Endothelial cell of umbilical vein (primary cell): ENCODE results near the gene NCS1. TPM values are rescaled to one million over a fixed set of nuclear protein-coding genes. Genes with fewer than 3 reads are reported as not detected.

Experiments used
- BruUV-seq: library from RNA; stranded (reverse); fragments of 400-500 nt; replicated peaks from 2 replicates; lab custom pipeline; 2021; lab: Mats Ljungman, UMichigan
- CTCF ChIA-PET: fragments of 300-600, 350-600 bp; sonication (Branson Sonifier 250); formaldehyde crosslinking; loops from one replicate; lab custom pipeline; 2021; ENCODE audit warnings: antibody characterized with exemption, inconsistent platforms; lab: Charles Lee
- POLR2A ChIA-PET: fragments of 300-600, 350-600 bp; sonication (Branson Sonifier 250); formaldehyde crosslinking; loops from one replicate; lab custom pipeline; 2021; ENCODE audit warnings: antibody characterized with exemption, inconsistent platforms; lab: Charles Lee
- DNase-seq: peaks from one replicate; pipeline ENCODE4 v3.0.0-alpha.2; 2011; ENCODE audit warnings: low read depth, low spot score
- FAIRE-seq: peaks from 2 replicates; lab custom pipeline; 2011; peaks lifted over from hg19 to GRCh38; lab: Jason Lieb, UNC
- H2AFZ ChIP-seq: 2 replicates; pipeline ENCODE4 v1.6.0; 2012; ENCODE audit warnings: low read depth, low read length, control low read depth, inconsistent platforms
- H3K27ac ChIP-seq: 2 replicates; pipeline ENCODE4 v1.5.1; 2011; ENCODE audit warnings: low read depth, mild to moderate bottlenecking, control low read depth, low read length, moderate library complexity; ENCODE audit not compliant: insufficient read depth
- H3K27me3 ChIP-seq, 2 experiments: 2 replicates each; pipeline versions ENCODE4 v1.6.0 to v1.6.1; 2011; ENCODE audit warnings: low read length in 2 of 2, mixed read lengths in 1 of 2; ENCODE audit not compliant: control insufficient read depth in 2 of 2, insufficient read depth in 2 of 2
- H3K36me3 ChIP-seq, 2 experiments: 2 replicates in 1 of 2; 3 replicates in 1 of 2; pipeline ENCODE4 v1.5.1; 2011; ENCODE audit warnings: low read length in 2 of 2, mild to moderate bottlenecking in 1 of 2, moderate library complexity in 1 of 2; ENCODE audit not compliant: control insufficient read depth in 2 of 2, insufficient read depth in 2 of 2; ENCODE audit errors: extremely low read depth in 1 of 2
- H3K4me1 ChIP-seq: 3 replicates; pipeline ENCODE4 v1.5.1; 2011; ENCODE audit warnings: mild to moderate bottlenecking, low read length; ENCODE audit not compliant: control insufficient read depth, insufficient read depth; ENCODE audit errors: extremely low read depth
- H3K4me2 ChIP-seq: 2 replicates; pipeline ENCODE4 v1.6.1; 2011; ENCODE audit warnings: low read length, control low read depth, mixed read lengths; ENCODE audit not compliant: insufficient read depth
- H3K4me3 ChIP-seq, 3 experiments: fragments of 200-600 bp in 1 of 3; sonication (generic), shearing (Covaris generic) in 1 of 3; replicated peaks in 1 of 3; 2 replicates each; pipeline ENCODE4 v1.5.1; 2011 to 2016; ENCODE audit warnings: control low read depth in 3 of 3, low read length in 3 of 3, mild to moderate bottlenecking in 2 of 3, inconsistent platforms in 1 of 3, low read depth in 1 of 3, moderate library complexity in 1 of 3; ENCODE audit not compliant: insufficient read depth in 1 of 3
- H3K79me2 ChIP-seq: 2 replicates; pipeline ENCODE4 v1.6.0; 2012; ENCODE audit warnings: low read length, inconsistent platforms; ENCODE audit not compliant: control insufficient read depth, insufficient read depth
- H3K9ac ChIP-seq: replicated peaks from 2 replicates; pipeline ENCODE3; 2011; ENCODE audit warnings: low read length, control low read depth; ENCODE audit not compliant: insufficient read depth; ENCODE audit errors: extremely low read depth
- H3K9me1 ChIP-seq: replicated peaks from 3 replicates; pipeline ENCODE4 v1.6.0; 2011; ENCODE audit warnings: mild to moderate bottlenecking, low read length; ENCODE audit not compliant: control insufficient read depth, insufficient read depth; ENCODE audit errors: extremely low read depth
- H3K9me3 ChIP-seq: replicated peaks from 2 replicates; pipeline ENCODE4 v1.5.1; 2012; ENCODE audit warnings: low read length, inconsistent platforms; ENCODE audit not compliant: control insufficient read depth, insufficient read depth
- H4K20me1 ChIP-seq: replicated peaks from 2 replicates; pipeline ENCODE3; 2011; ENCODE audit warnings: mild to moderate bottlenecking, low read length; ENCODE audit not compliant: control insufficient read depth, insufficient read depth; ENCODE audit errors: extremely low read depth
- FOS ChIP-seq: IDR thresholded peaks from 2 replicates; pipeline ENCODE4 v1.6.1; 2011; ENCODE audit warnings: mild to moderate bottlenecking, low read length, moderate library complexity, borderline replicate concordance; ENCODE audit not compliant: insufficient read depth
- dilution Hi-C: fragments of 300-500 bp; cut with MboI; formaldehyde crosslinking; loops from one replicate; pipeline ENCODE4 v1.15.0; 2019; ENCODE audit warnings: low sequenced_read_pairs; ENCODE audit not compliant: extremely low pct_ligation_motif_present
- intact Hi-C: fragments of 100-400 bp; cut with micrococcal nuclease; formaldehyde crosslinking; loops from one replicate; pipeline ENCODE4 v1.10.0; 2022
- polyA plus RNA-seq, 4 experiments: library from polyadenylated mRNA; depleted of rRNA in 3 of 4; stranded (reverse) in 3 of 4; unstranded in 1 of 4; fragments of >200 nt; gene quantifications; 2 replicates each; pipeline versions ENCODE4 v1.2.1 to v1.2.3, GENCODE V29; 2011 to 2012; ENCODE audit warnings: missing spikeins in 1 of 4
- total RNA-seq: library from RNA; stranded (reverse); gene quantifications from 2 replicates; pipeline ENCODE4 v1.2.3, GENCODE V29; 2021
- TF ChIP-seq, protein P1 (sequence below), 2 donors: IDR thresholded peaks; 1 replicate in 1 of 2; 2 replicates in 1 of 2; pipeline ENCODE4 v1.5.1; 2011; ENCODE audit warnings: low read length in 2 of 2, mild to moderate bottlenecking in 2 of 2, moderate library complexity in 2 of 2, control low read depth in 1 of 2, inconsistent platforms in 1 of 2, low read depth in 1 of 2; ENCODE audit not compliant: insufficient read depth in 1 of 2; ENCODE audit errors: extremely low read depth in 1 of 2

NCS1 gene
- total and polyA plus RNA-seq, 2 donors (not counting 3 experiments of a cell fraction or from before 2014, with no cell fraction given) = 53.6 to 77.4 TPM

DNA sequence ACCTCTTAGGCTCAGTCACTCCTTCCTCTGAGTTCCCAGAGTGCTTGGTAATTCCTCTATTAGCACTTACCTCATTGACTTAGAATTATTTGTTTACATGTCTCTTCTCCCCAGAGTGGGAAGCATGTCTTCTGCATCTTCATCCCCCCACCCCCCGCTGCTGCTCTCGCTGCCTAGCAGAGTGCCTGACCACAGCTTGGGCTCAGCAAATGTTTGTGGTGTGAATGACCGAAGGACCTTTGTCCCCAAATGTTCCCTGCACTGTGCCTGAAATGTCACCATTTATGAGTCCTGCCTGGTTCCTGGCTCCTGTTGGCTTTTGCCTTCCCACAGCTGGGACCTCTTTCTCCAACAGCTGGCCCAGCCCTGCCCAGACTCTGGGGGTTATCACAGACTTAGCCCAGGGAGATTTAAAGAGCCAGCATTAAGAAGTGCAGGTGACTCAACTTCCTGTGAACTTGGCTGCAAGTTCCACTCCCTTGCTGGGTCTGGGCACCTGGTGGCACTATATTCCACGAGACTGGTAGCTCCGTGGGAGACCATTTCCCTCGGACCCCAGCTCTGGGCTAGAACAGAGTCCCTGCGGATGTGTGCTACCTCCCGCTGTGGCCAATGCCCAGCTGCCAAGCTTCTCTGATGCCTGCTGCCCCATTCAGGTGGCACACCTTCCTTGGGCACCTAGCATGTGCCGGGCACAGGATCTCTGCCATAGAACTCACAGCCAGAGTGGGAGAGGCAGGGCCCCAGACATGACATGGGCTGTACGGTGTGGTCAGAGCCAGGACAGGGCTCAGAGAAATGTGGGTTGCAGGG, 91.6 kb downstream of the NCS1 start:
- H3K79me2 ChIP-seq = no peaks in the 10 kb centered on the region
- no peak overlapping the region for H3K4me3 ChIP-seq
- peaks cover 55% of the 10 kb centered on the region in 2 experiments for H3K27me3 ChIP-seq
- H4K20me1 ChIP-seq = no peaks in the 10 kb centered on the region
- TF ChIP-seq, protein P1, sequence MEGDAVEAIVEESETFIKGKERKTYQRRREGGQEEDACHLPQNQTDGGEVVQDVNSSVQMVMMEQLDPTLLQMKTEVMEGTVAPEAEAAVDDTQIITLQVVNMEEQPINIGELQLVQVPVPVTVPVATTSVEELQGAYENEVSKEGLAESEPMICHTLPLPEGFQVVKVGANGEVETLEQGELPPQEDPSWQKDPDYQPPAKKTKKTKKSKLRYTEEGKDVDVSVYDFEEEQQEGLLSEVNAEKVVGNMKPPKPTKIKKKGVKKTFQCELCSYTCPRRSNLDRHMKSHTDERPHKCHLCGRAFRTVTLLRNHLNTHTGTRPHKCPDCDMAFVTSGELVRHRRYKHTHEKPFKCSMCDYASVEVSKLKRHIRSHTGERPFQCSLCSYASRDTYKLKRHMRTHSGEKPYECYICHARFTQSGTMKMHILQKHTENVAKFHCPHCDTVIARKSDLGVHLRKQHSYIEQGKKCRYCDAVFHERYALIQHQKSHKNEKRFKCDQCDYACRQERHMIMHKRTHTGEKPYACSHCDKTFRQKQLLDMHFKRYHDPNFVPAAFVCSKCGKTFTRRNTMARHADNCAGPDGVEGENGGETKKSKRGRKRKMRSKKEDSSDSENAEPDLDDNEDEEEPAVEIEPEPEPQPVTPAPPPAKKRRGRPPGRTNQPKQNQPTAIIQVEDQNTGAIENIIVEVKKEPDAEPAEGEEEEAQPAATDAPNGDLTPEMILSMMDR (IDR thresholded peaks at IDR 0.05; ENCODE audit: extremely low read depth in 1 of 2, insufficient read depth in 1 of 2, low read depth in 1 of 2, low read length in 2 of 2) = no peak
- TF ChIP-seq FOS = peak; percentile 22
- H3K9me1 ChIP-seq = no peaks in the 10 kb centered on the region
- H3K27ac ChIP-seq = no peak overlapping the region
- BruUV-seq = no TSS peak
- POLR2A ChIA-PET = interaction anchor here (0.7 kb wide), 1 partner anchor 27 kb away, joined by 3 read pairs; no protein-coding TSS in a partner anchor
- no peak overlapping the region for H3K9ac ChIP-seq
- FAIRE-seq (peak; percentile 77), DNase-seq (no peak)
- intact Hi-C loops (loop anchor here (2.0 kb wide), 1 partner anchor 79 kb away; no protein-coding TSS in a partner anchor), dilution Hi-C loops (no loop called here)
- H3K36me3 ChIP-seq = no peaks in the 10 kb centered on the region
- no peak overlapping the region for H2AFZ ChIP-seq
- CTCF ChIA-PET = interaction anchor here (0.7 to 1.9 kb wide), 4 partner anchors 47 to 79 kb away, joined by 3 to 8 read pairs (median 3); no protein-coding TSS in a partner anchor
- no peaks in the 10 kb centered on the region for H3K9me3 ChIP-seq
- no peak overlapping the region for H3K4me2 ChIP-seq
- peaks cover 4% of the 10 kb centered on the region for H3K4me1 ChIP-seq
